NCI-H345 (cell line): ENCODE results near the gene KYNU.
A peak's percentile ranks its signal among the peaks of the same experiment; 100 is the strongest.

Experiments
- DNase-seq: peaks from one replicate; lab custom pipeline; 2025; lab: John Stamatoyannopoulos, UW

KYNU gene

DNA sequence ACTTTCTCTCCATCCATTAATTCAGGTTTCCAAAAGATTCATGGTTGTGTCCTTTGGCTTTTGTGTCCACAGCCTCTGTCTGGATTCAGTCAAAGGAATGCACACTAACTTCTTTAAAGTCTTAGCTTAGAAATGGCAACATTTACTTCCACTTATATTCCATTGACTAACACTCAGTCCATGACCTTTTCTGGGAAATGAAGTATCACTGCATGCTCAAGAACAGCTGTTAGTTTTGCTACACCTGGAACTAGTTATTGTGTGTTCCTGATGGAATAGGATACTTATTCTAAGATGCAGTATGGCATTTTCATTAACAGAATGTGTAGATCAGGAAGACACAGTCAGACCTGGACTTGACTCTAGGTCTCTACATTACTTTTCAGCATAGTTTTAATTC is 88.8 kb downstream of the KYNU start:
- no peak for DNase-seq

- DNase-seq: no peak
Observed at GRCh38 chr2:142967060-142967459, 89.6 kb downstream of the KYNU start.

GRCh38 chr2:142973160-142973821 is 95.8 kb downstream of the KYNU start:
- DNase-seq: no peak

DNA sequence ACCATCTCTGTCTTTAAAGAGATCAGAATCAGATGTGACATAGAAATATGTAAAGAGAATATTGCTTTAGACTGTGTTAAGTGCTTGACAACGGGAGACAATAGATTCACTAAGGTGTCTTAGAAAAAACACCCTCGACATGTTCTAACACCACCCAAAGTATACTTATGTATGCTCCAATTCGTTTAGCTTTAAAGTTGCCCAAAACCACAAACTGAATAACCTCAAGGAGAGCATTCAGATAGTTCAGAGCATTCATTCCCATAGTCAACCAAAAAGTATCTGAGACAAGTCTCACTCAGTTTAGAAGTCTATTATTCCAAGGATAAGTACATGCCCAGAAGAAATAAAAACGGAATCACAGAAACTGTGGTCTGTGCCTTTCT is 96.4 kb downstream of the KYNU start:
- no peak for DNase-seq

- no peak for DNase-seq
Observed at GRCh38 chr2:142974288-142975024, 97.0 kb downstream of the KYNU start.

GRCh38 chr2:142975239-142975638 is 97.8 kb downstream of the KYNU start:
- no peak for DNase-seq

GRCh38 chr2:142980246-142981068 is 103.0 kb downstream of the KYNU start:
- DNase-seq: peak; percentile 46

DNA sequence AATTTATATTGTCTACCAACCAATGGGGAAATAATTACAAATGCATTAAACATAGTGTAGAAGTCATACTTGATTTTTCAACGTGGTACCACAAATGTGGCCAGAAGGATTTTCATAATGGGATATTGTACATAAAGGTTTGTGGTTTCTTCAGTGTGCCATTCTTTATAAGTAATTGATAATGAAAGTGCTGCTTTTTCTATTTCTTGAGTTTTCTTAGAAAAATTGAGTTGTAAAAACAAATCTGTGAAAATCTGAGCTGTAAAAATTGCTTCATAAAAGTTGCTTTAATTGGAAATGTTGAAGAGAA is 103.6 kb downstream of the KYNU start:
- no peak for DNase-seq

DNA sequence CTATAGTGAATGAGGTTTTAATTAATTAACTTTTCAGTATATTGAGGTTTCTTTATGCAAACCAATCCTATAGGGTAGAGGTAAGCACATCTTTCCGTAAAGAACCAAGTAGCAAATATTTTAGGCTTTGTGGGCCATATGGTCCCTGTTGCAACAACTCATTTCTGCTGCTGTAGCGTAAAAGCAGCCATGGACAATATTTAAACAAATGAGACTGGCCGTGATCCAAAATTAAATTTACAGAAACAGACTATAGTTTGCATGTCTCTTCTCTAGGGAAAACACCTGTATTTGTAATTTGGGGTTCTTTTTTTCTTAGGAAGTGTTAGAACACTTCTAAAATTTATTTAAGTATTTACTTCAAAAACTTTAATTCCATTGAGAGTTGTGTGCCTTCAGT is 104.3 kb downstream of the KYNU start:
- DNase-seq: no peak

- DNase-seq: no peak
Observed at GRCh38 chr2:142983174-142983573, 105.7 kb downstream of the KYNU start.

DNA sequence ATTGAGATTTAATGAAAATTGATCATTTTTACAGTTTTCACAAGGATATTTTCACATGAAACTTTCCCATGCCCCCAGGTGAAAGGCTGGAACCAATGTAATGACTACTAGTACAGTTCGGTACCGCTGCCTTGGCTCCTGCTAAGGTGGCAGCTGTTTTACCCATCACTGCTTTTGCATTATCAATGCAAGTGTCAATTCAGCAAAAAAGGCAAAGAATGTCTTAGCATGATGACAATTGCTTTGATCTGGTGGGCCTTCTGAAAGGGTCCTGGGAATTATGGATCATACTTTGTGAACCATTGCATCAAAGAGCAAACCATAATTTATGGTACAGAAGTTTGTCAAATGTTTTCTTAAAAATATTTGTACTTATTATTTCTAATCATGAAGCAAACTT is 107.2 kb downstream of the KYNU start:
- no peak for DNase-seq

DNA sequence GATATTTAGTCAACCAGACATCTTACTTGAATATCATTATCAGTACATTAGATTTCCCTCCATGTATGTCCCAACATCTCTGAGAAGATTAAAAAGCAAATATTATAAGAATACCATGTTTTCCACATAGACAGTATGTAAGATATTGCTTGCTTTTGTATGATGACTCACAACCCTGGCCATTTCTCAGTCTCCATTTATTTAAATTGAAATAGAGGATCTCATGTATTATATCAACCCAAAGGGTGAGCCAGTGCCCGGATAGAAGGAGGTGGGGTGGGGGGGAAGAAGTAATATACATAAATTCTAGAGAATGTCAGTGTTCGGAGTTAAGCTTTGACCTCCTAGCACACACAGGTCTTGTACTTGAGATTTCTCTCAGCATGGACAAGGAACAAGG is 109.6 kb downstream of the KYNU start:
- DNase-seq: no peak

DNA sequence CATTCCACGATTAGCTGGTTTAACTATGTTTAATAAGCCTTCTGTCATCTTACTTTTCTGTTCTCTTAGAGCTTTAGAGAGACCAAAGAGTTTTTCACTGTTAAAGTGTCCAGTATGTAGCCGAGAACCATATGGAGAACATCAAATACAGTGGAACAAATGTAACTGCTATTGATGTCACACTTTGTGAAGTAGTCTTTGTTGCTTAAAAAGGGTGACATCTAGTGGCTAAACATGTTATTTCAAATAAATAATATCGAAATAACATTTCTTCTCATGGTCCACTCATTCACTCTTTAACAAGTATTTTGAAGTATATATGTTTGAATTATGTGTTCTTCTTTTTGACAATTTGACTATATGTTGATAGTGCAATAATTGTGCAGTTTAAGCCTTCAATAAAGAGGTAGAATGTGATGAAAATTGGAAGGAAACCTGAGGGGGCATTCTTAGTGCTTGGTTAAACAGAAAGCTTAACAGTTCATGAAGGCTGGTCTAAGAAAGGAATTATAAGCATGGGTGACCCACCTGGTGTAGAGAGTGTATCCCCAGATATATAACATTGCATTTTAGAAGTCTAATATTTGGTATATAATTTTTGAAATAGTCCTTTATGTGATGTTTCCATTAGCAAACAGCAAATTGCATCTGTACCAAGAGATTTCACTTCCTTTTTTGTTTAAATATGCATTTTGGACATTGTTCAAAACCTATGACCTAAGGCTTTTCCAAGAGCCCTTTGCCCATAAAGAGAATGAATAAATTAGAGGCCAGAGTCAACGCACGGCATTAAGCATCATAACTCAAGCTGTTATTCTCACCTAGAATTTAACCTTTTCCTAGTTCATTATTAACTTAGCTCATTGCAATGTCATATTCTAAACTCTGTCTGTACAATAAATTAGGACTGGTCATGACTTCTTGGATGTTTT is 112.1 kb downstream of the KYNU start:
- DNase-seq: peak; percentile 43

- no peak for DNase-seq
Observed at GRCh38 chr2:142991295-142991694, 113.8 kb downstream of the KYNU start.

GRCh38 chr2:142992840-142993239 is 115.4 kb downstream of the KYNU start:
- DNase-seq: no peak

- no peak for DNase-seq
Observed at GRCh38 chr2:142993771-142994170, 116.3 kb downstream of the KYNU start.

DNA sequence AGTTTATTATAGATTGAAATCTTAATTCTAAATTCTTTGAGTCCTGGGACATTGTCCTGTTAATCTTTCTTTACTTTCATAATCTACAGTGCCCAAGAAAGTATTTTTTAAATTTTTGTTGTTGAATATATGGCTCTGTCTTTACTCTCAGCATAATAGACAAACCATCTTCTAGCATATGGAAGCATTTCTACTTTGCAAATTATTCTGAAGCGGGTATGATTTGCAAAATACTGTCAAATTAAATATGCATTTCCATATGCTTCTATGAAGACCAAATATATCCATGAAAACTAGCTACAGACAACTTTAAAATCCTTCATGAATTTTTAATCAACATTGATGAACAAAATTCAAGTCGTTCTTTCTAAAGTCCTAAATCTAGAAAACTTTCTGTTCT is 117.2 kb downstream of the KYNU start:
- DNase-seq: no peak

GRCh38 chr2:142997231-142997630 is 119.8 kb downstream of the KYNU start:
- no peak for DNase-seq

DNA sequence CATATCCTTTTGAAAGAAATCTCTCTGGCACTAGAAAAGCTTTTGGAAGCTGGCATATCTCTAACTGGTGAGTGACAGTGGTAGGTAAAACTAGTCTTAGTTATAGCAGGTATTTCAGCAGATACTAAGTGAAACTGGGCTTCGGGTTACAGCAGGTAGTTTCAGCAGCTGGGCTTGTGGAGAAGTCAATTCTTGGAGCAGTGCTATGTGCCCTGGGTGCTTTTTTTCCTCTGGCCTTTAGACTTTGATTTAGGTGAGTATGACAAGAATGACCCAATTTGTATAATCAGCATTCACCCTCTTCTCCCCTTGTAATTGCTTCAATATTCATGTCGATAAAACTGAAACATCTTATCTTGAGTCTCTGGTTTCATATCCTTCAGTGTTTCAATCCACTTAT is 123.1 kb downstream of the KYNU start:
- DNase-seq: no peak

GRCh38 chr2:143001501-143001900 is 124.0 kb downstream of the KYNU start:
- no peak for DNase-seq

GRCh38 chr2:143015656-143016055 is 138.2 kb downstream of the KYNU start:
- DNase-seq: no peak

DNA sequence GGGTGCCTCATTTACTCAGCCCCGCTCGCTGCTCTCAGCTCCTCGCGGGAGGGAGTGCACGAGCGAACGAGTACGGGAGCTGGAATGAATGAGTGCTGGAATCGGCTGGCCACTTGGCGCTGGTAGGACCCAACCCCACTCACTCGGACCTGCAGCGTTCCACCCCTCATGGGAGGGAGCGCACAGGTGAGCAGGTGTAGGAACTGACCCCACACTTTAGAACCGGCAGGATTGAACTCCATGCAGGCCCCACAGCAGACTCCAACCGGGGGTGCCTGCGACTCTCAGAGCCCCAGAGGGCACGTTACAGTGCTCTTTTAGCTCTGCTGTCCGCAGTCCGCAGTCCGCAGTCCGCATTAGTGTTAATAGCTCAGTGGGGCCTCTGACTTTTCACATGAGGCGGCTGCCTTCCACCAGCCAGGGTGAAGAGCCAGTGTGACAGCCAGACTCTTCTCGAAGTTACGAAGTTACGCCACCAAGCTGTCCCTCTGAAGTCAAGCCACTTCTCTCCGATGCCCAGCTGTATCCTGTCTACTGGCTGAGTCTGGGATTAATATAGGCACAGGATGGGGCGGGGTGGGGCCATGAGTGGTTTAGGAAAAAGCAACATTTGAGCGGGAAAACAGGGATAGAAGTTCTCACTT is 149.1 kb downstream of the KYNU start:
- no peak for DNase-seq
